B cell (primary cell): Measurements from ENCODE around the gene TNIK. TPM values are rescaled to one million over a fixed set of nuclear protein-coding genes. Genes with fewer than 3 reads are reported as not detected.

ENCODE experiments used
- ATAC-seq: fragments of 200-7000 bp; cut with Tn5 transposase; one replicate; pipeline ENCODE4 v1.10.0; 2021; ENCODE audit warnings: low read depth, mild to moderate bottlenecking, moderate number of reproducible peaks, moderate library complexity
- CTCF ChIA-PET: fragments of 350-600 bp; sonication (Branson Sonifier 250); formaldehyde crosslinking; loops from one replicate; lab custom pipeline; 2021; ENCODE audit warnings: antibody characterized with exemption, inconsistent platforms; lab: Charles Lee
- POLR2A ChIA-PET: fragments of 350-600 bp; sonication (Branson Sonifier 250); formaldehyde crosslinking; loops from one replicate; lab custom pipeline; 2021; ENCODE audit warnings: antibody characterized with exemption; lab: Charles Lee
- DNase-seq: peaks from one replicate; pipeline ENCODE4 v3.0.0; 2013
- H2AFZ ChIP-seq: 2 replicates; pipeline ENCODE4 v1.6.1; 2012; ENCODE audit warnings: mild to moderate bottlenecking, low read depth, low read length; ENCODE audit not compliant: insufficient read depth, poor library complexity, severe bottlenecking
- H3K27ac ChIP-seq, 2 donors: 1 replicate in 1 of 2; 2 replicates in 1 of 2; pipeline ENCODE4 v1.5.1; 2012 to 2013; ENCODE audit warnings: low read length in 2 of 2, mild to moderate bottlenecking in 2 of 2, moderate library complexity in 1 of 2
- H3K27me3 ChIP-seq, 4 experiments: fragments of 200-600 bp in 1 of 4; sonication (generic) in 1 of 4; replicated peaks in 1 of 4; 1 replicate in 2 of 4; 2 replicates in 2 of 4; pipeline versions ENCODE4 v1.6.1 to v1.7.0; 2013 to 2016; ENCODE audit warnings: low read length in 3 of 4, mild to moderate bottlenecking in 2 of 4, mixed read lengths in 1 of 4, moderate library complexity in 1 of 4; ENCODE audit not compliant: insufficient read depth in 4 of 4, control insufficient read depth in 3 of 4; ENCODE audit errors: control extremely low read depth in 1 of 4
- H3K36me3 ChIP-seq, 2 experiments: replicated peaks in 1 of 2; 1 replicate in 1 of 2; 2 replicates in 1 of 2; pipeline versions ENCODE4 v1.6.1 to v1.7.1; 2013; ENCODE audit warnings: low read length in 1 of 2; ENCODE audit not compliant: insufficient read depth in 2 of 2, control insufficient read depth in 1 of 2; ENCODE audit errors: control extremely low read depth in 1 of 2, extremely low read depth in 1 of 2
- H3K4me1 ChIP-seq, 2 donors: fragments of 200-600 bp in 1 of 2; sonication (generic) in 1 of 2; 1 replicate in 1 of 2; 2 replicates in 1 of 2; pipeline versions ENCODE4 v1.5.1 to v1.6.1; 2013 to 2017; ENCODE audit warnings: low read length in 2 of 2; ENCODE audit not compliant: control insufficient read depth in 2 of 2, insufficient read depth in 2 of 2
- H3K4me2 ChIP-seq: replicated peaks from 2 replicates; pipeline ENCODE3; 2012; ENCODE audit warnings: mild to moderate bottlenecking, low read depth, low read length; ENCODE audit not compliant: poor library complexity, severe bottlenecking
- H3K4me3 ChIP-seq, 5 experiments: fragments of 200-600 bp in 1 of 5; sonication (generic) in 1 of 5; 1 replicate in 3 of 5; 2 replicates in 2 of 5; pipeline versions ENCODE4 v1.5.1 to v1.7.0; 2011 to 2016; ENCODE audit warnings: low read length in 4 of 5, mild to moderate bottlenecking in 4 of 5, low read depth in 2 of 5, control low read depth in 1 of 5, moderate library complexity in 1 of 5; ENCODE audit not compliant: insufficient read depth in 1 of 5; ENCODE audit errors: control extremely low read depth in 1 of 5, extremely low read depth in 1 of 5
- H3K79me2 ChIP-seq: fragments of 200-600 bp; sonication (generic); one replicate; pipeline ENCODE4 v1.6.0; 2016; ENCODE audit warnings: low read length; ENCODE audit not compliant: control insufficient read depth, insufficient read depth
- H3K9ac ChIP-seq: fragments of 200-600 bp; sonication (generic); 2 replicates; pipeline ENCODE4 v1.6.1; 2017; ENCODE audit warnings: mild to moderate bottlenecking, low read length, moderate library complexity
- H3K9me3 ChIP-seq, 3 donors: one replicate each; pipeline versions ENCODE4 v1.6.1 to v1.7.1; 2013; ENCODE audit warnings: low read length in 2 of 3; ENCODE audit not compliant: control insufficient read depth in 2 of 3, insufficient read depth in 1 of 3; ENCODE audit errors: control extremely low read depth in 1 of 3
- H4K20me1 ChIP-seq: 2 replicates; pipeline ENCODE4 v1.6.0; 2012; ENCODE audit warnings: mild to moderate bottlenecking, low read length; ENCODE audit not compliant: insufficient read depth, control insufficient read depth, poor library complexity, severe bottlenecking
- H3K27ac Mint-ChIP-seq: one replicate; pipeline ENCODE4 v1.8.0; 2021; ENCODE audit warnings: mixed read lengths
- H3K27me3 Mint-ChIP-seq: one replicate; pipeline ENCODE4 v1.8.0; 2021; ENCODE audit warnings: mixed read lengths
- H3K4me1 Mint-ChIP-seq: one replicate; pipeline ENCODE4 v1.8.0; 2021; ENCODE audit warnings: mixed read lengths
- H3K4me3 Mint-ChIP-seq: one replicate; pipeline ENCODE4 v1.8.0; 2021; ENCODE audit warnings: mixed read lengths
- H3K9me3 Mint-ChIP-seq: one replicate; pipeline ENCODE4 v1.8.0; 2022; ENCODE audit warnings: mixed read lengths; ENCODE audit not compliant: insufficient read depth
- EZH2 ChIP-seq: IDR thresholded peaks from 2 replicates; pipeline ENCODE4 v1.6.1; 2012; ENCODE audit warnings: borderline replicate concordance, low read depth, mild to moderate bottlenecking, moderate library complexity, low read length; ENCODE audit not compliant: insufficient read depth, poor library complexity, severe bottlenecking
- WGBS: methylation state at CpG from one replicate; pipeline ENCODE4 v1.1.5; 2013; ENCODE audit warnings: missing lambda C conversion rate; ENCODE audit not compliant: insufficient coverage; 5-methylcytosine and 5-hydroxymethylcytosine counted together
- intact Hi-C: fragments of 100-400 bp; cut with micrococcal nuclease; formaldehyde crosslinking; loops from one replicate; pipeline ENCODE4 v1.10.0; 2022
- polyA plus RNA-seq: library from polyadenylated mRNA; depleted of rRNA; stranded (reverse); fragments of >200 nt; gene quantifications from 2 replicates; pipeline ENCODE4 v1.2.3, GENCODE V29; 2012
- total RNA-seq, 2 donors: library from RNA; stranded (reverse); fragments of 120-200 nt in 1 of 2; gene quantifications; 1 replicate in 1 of 2; 2 replicates in 1 of 2; pipeline versions ENCODE4 v1.2.3 to v1.2.4, GENCODE V29; 2013 to 2022
- TF ChIP-seq, protein P1 (sequence below): fragments of 200-600 bp; IDR thresholded peaks from one replicate; pipeline ENCODE4 v1.8.0; 2022; ENCODE audit warnings: antibody characterized with exemption, mild to moderate bottlenecking

The TNIK gene
- total and polyA plus RNA-seq, 2 donors (not counting 1 experiment from before 2014, with no cell fraction given) = 0.66 to 7.7 TPM

DNA sequence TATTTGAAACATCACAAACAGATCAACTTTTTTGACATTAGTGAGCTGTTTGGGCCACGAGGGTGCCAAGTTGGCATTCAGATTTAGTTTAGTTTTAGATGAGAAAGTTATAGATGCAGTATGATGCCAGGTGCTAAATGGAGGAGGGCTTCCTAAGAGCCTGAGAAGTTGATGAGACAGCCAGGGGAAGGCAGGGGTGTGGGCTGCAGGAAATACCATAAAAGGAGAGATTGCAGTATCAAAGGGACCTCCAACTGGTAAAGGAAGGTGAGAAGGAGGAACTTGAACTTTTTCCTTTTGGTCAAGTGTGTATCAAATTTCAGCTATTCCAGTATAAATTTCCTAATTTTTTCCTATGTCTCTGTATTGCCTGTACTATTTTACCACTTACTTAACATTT lies 2.0 kb upstream of the TNIK start:
- Histone ChIP-seq H3K4me2 (no peak overlapping the region), H3K4me1 (peaks cover 26 to 27% of the 10 kb centered on the region in 2 donors), H4K20me1 (no peaks in the 10 kb centered on the region), H3K79me2 (no peaks in the 10 kb centered on the region), H2AFZ (no peak overlapping the region), H3K27me3 (peaks cover 0 to 18% (median 4%) of the 10 kb centered on the region in 4 experiments), H3K4me3 (no peak overlapping the region), H3K36me3 (no peaks in the 10 kb centered on the region), H3K9ac (no peak overlapping the region), H3K27ac (no peak overlapping the region), H3K9me3 (no peaks in the 10 kb centered on the region)
- Mint-ChIP-seq H3K4me3 (peak overlapping the region; percentile 62), H3K9me3 (no peaks in the 10 kb centered on the region), H3K4me1 (peaks cover 39% of the 10 kb centered on the region), H3K27ac (no peak overlapping the region), H3K27me3 (peaks cover 22% of the 10 kb centered on the region)
- intact Hi-C loops = loop anchor here (5.0 kb wide), 2 partner anchors 550 to 1105 kb away; partner anchors contain the start of gene SKIL
- ChIA-PET POLR2A (no interaction called here), CTCF (interaction anchor here (1.5 kb wide), 1 partner anchor 104 kb away, joined by 3 read pairs; no protein-coding TSS in a partner anchor)
- ATAC-seq = no peak
- 38% methylated on average over 1 of the region's 1 CpG for WGBS
- DNase-seq = no peak
- TF ChIP-seq EZH2 = no peak
- TF ChIP-seq, protein P1, sequence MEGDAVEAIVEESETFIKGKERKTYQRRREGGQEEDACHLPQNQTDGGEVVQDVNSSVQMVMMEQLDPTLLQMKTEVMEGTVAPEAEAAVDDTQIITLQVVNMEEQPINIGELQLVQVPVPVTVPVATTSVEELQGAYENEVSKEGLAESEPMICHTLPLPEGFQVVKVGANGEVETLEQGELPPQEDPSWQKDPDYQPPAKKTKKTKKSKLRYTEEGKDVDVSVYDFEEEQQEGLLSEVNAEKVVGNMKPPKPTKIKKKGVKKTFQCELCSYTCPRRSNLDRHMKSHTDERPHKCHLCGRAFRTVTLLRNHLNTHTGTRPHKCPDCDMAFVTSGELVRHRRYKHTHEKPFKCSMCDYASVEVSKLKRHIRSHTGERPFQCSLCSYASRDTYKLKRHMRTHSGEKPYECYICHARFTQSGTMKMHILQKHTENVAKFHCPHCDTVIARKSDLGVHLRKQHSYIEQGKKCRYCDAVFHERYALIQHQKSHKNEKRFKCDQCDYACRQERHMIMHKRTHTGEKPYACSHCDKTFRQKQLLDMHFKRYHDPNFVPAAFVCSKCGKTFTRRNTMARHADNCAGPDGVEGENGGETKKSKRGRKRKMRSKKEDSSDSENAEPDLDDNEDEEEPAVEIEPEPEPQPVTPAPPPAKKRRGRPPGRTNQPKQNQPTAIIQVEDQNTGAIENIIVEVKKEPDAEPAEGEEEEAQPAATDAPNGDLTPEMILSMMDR = no peak

DNA sequence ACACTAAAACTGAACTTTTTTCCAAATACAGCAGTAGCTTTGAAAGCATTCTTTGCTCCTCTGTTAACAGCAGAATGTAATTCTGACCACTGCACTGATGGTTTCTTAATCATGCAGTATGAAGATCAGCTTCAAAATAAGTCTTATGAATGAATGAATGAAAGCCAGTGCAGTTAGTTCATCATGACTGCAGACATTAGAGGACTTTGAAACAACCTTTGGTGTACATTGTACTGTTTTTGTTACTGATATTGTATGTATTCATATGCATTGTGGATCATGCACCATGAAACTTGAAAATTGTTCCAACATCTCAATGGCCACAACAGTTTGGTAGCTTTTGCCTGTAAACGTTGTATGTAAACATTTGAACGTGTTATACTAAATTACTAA lies 1.3 kb upstream of the TNIK start:
- Mint-ChIP-seq H3K9me3 (no peaks in the 10 kb centered on the region), H3K4me3 (peak overlapping the region; percentile 90), H3K27ac (peak overlapping the region; percentile 65), H3K4me1 (peaks cover 39% of the 10 kb centered on the region), H3K27me3 (peaks cover 22% of the 10 kb centered on the region)
- Histone ChIP-seq H3K27me3 (peaks cover 0 to 18% (median 4%) of the 10 kb centered on the region in 4 experiments), H3K79me2 (no peaks in the 10 kb centered on the region), H3K4me1 (peaks cover 26 to 27% of the 10 kb centered on the region in 2 donors), H3K36me3 (no peaks in the 10 kb centered on the region), H4K20me1 (no peaks in the 10 kb centered on the region), H3K4me3 (peak overlapping the region; percentile 60 to 92 (median 80)), H3K4me2 (peak overlapping the region; percentile 95), H3K9ac (peak overlapping the region; percentile 82), H3K27ac (no peak overlapping the region), H2AFZ (peak overlapping the region; percentile 78), H3K9me3 (no peaks in the 10 kb centered on the region)
- WGBS = no CpG with 5 or more reads among the region's 2 CpGs
- ChIA-PET POLR2A (no interaction called here), CTCF (interaction anchor here (1.0 kb wide), 2 partner anchors 102 to 181 kb away, joined by 3 to 4 read pairs; no protein-coding TSS in a partner anchor)
- ATAC-seq (no peak), DNase-seq (no peak)
- TF ChIP-seq, protein P1 = no peak
- no peak for TF ChIP-seq EZH2
- intact Hi-C loops = loop anchor here (5.0 kb wide), 2 partner anchors 549 to 1104 kb away; partner anchors contain the start of gene SKIL
